ENCODE measurements around the gene PCDHGC3.

The PCDHGC3 gene

GRCh38 chr5:141434006-141434405 is 41.8 kb upstream of the PCDHGC3 start:
- Histone ChIP-seq H2AFZ (ENCODE audit: low read depth, low read length) (no peak overlapping the region), H3K9ac (ENCODE audit: low read length) (no peak overlapping the region), H3K4me3 (ENCODE audit: low read length) (no peak overlapping the region), H4K20me1 (ENCODE audit: insufficient read depth, low read length) (no peaks in the 10 kb centered on the region), H3K4me1 (ENCODE audit: low read length) (no peaks in the 10 kb centered on the region), H3K36me3 (replicated peaks; ENCODE audit: low read depth, low read length) (no peaks in the 10 kb centered on the region), H3K4me2 (ENCODE audit: low read length) (no peak overlapping the region), H3K79me2 (ENCODE audit: low read length) (no peaks in the 10 kb centered on the region), H3K9me3 (ENCODE audit: insufficient read depth, low read length) (no peaks in the 10 kb centered on the region), H3K27ac (ENCODE audit: low read length) (no peak overlapping the region), H3K27me3 (ENCODE audit: low read depth, low read length) (peaks cover 5% of the 10 kb centered on the region; the same call in 1 of the 2 replicates)
- TF ChIP-seq CTCF (IDR thresholded peaks at IDR 0.05; ENCODE audit: low read depth, low read length) (no peak), EZH2phosphoT487 (IDR thresholded peaks at IDR 0.05; ENCODE audit: low read depth) (no peak)

- Histone ChIP-seq H3K9ac (ENCODE audit: low read length) (no peak overlapping the region), H3K36me3 (replicated peaks; ENCODE audit: low read depth, low read length) (no peaks in the 10 kb centered on the region), H3K79me2 (ENCODE audit: low read length) (no peaks in the 10 kb centered on the region), H3K4me3 (ENCODE audit: low read length) (no peak overlapping the region), H2AFZ (ENCODE audit: low read depth, low read length) (no peak overlapping the region), H3K27me3 (ENCODE audit: low read depth, low read length) (peaks cover 5% of the 10 kb centered on the region; the same call in 1 of the 2 replicates), H3K27ac (ENCODE audit: low read length) (no peak overlapping the region), H4K20me1 (ENCODE audit: insufficient read depth, low read length) (no peaks in the 10 kb centered on the region), H3K9me3 (ENCODE audit: insufficient read depth, low read length) (no peaks in the 10 kb centered on the region), H3K4me2 (ENCODE audit: low read length) (no peak overlapping the region), H3K4me1 (ENCODE audit: low read length) (no peaks in the 10 kb centered on the region)
- TF ChIP-seq EZH2phosphoT487 (IDR thresholded peaks at IDR 0.05; ENCODE audit: low read depth): no peak
- TF ChIP-seq CTCF (IDR thresholded peaks at IDR 0.05; ENCODE audit: low read depth, low read length): no peak
These were observed 38.5 kb upstream of the PCDHGC3 start for GRCh38 chr5:141437221-141437620.

DNA sequence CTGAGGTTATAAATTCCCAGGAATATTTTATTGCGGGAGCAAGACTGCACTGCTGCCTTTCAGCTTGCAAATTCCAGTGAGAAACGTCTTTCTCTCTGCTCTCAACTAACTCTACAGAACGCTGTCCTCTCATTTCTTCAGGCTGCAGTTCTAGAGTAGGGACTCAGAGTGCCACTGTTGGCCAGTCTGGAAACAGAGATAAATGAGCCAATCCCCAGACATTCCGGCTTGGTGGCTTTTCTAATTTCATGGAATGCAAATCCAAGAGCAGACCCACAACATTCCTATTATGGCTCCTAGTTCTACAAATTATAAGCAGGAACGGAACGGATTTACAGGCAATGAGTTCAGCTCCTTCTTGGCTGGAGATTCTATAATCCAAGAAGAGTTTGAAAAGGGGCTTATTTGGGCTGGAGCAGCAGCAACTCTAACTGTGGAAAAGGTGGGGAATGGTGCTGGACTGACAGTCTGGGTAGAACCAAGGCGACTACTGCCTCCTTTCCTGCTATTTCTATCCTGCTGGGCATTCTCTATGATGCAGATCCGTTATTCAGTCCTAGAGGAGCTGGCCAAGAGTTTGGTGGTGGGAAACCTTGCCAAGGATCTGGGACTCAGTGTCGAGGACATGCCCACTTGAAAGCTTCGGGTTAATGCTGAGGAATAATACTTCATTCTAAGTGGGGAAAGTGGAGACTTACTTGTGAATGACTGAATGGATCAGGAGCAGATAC is 36.2 kb upstream of the PCDHGC3 start:
- H3K79me2 ChIP-seq (ENCODE audit: low read length): no peaks in the 10 kb centered on the region
- no peak overlapping the region for H3K27ac ChIP-seq (ENCODE audit: low read length)
- no peak overlapping the region for H2AFZ ChIP-seq (ENCODE audit: low read depth, low read length)
- no peaks in the 10 kb centered on the region for H4K20me1 ChIP-seq (ENCODE audit: insufficient read depth, low read length)
- TF ChIP-seq CTCF (IDR thresholded peaks at IDR 0.05; ENCODE audit: low read depth, low read length) (no peak), EZH2phosphoT487 (IDR thresholded peaks at IDR 0.05; ENCODE audit: low read depth) (no peak)
- H3K9me3 ChIP-seq (ENCODE audit: insufficient read depth, low read length): no peaks in the 10 kb centered on the region
- H3K9ac ChIP-seq (ENCODE audit: low read length): no peak overlapping the region
- peaks cover 5% of the 10 kb centered on the region; the same call in 1 of the 2 replicates for H3K27me3 ChIP-seq (ENCODE audit: low read depth, low read length)
- H3K36me3 ChIP-seq (replicated peaks; ENCODE audit: low read depth, low read length): no peaks in the 10 kb centered on the region
- no peaks in the 10 kb centered on the region for H3K4me1 ChIP-seq (ENCODE audit: low read length)
- H3K4me2 ChIP-seq (ENCODE audit: low read length): no peak overlapping the region
- no peak overlapping the region for H3K4me3 ChIP-seq (ENCODE audit: low read length)

DNA sequence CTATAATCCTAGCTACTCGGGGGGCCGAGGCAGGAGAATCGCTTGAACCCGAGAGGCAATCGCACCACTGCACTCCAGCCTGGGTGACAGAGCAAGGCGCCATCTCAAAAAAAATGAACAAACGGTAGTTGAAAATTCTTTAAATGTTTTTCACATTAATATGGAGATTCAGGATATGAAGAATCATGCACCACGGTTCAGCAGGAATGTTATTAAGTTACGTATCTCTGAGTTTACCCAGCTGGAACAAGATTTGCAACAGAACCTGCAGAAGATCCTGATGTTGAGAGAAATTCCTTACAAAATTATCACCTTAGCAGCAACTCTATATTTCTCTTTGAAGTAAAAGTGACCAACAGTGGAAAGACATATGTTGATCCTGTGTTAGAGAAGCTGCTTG is 35.4 kb upstream of the PCDHGC3 start:
- TF ChIP-seq CTCF (IDR thresholded peaks at IDR 0.05; ENCODE audit: low read depth, low read length) (no peak), EZH2phosphoT487 (IDR thresholded peaks at IDR 0.05; ENCODE audit: low read depth) (no peak)
- Histone ChIP-seq H3K4me3 (ENCODE audit: low read length) (no peak overlapping the region), H3K9ac (ENCODE audit: low read length) (no peak overlapping the region), H4K20me1 (ENCODE audit: insufficient read depth, low read length) (no peaks in the 10 kb centered on the region), H2AFZ (ENCODE audit: low read depth, low read length) (no peak overlapping the region), H3K27ac (ENCODE audit: low read length) (no peak overlapping the region), H3K36me3 (replicated peaks; ENCODE audit: low read depth, low read length) (no peaks in the 10 kb centered on the region), H3K27me3 (ENCODE audit: low read depth, low read length) (peaks cover 5% of the 10 kb centered on the region; the same call in 1 of the 2 replicates), H3K9me3 (ENCODE audit: insufficient read depth, low read length) (no peaks in the 10 kb centered on the region), H3K4me1 (ENCODE audit: low read length) (no peaks in the 10 kb centered on the region), H3K79me2 (ENCODE audit: low read length) (no peaks in the 10 kb centered on the region), H3K4me2 (ENCODE audit: low read length) (no peak overlapping the region)
